DND-41 (cell line): Measurements from ENCODE around the gene NRG3.

Source experiments
- EZH2 ChIP-seq: IDR thresholded peaks from 3 replicates; pipeline ENCODE4 v1.6.1; 2012; ENCODE audit warnings: borderline replicate concordance, low read depth, mild to moderate bottlenecking, moderate library complexity, low read length, inconsistent platforms; ENCODE audit not compliant: severe bottlenecking
- TF ChIP-seq, protein P1 (sequence below): IDR thresholded peaks from 2 replicates; pipeline ENCODE4 v1.5.1; 2012; ENCODE audit warnings: borderline replicate concordance, low read length, moderate library complexity, mild to moderate bottlenecking; ENCODE audit not compliant: poor library complexity, severe bottlenecking; ENCODE audit errors: extremely low read depth

DNA sequence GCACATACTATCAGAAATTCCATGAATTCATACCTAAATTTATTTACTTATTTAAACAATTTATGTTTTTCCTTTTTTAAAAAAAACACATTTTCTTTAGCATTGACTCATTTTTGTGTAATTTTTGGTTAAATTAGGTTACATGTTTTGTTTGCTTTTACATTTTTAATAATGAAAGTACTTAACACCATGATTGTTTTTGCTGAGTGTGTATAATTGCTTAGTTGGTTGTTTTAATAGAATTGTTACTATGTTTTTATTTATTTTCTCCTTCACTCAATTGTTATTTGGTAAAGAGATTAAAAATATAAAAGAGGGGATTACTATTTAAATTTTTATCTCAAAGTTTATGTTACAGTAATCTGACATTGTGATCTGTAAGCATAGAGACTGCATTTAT is 508.4 kb downstream of the NRG3 start:
- TF ChIP-seq, protein P1, sequence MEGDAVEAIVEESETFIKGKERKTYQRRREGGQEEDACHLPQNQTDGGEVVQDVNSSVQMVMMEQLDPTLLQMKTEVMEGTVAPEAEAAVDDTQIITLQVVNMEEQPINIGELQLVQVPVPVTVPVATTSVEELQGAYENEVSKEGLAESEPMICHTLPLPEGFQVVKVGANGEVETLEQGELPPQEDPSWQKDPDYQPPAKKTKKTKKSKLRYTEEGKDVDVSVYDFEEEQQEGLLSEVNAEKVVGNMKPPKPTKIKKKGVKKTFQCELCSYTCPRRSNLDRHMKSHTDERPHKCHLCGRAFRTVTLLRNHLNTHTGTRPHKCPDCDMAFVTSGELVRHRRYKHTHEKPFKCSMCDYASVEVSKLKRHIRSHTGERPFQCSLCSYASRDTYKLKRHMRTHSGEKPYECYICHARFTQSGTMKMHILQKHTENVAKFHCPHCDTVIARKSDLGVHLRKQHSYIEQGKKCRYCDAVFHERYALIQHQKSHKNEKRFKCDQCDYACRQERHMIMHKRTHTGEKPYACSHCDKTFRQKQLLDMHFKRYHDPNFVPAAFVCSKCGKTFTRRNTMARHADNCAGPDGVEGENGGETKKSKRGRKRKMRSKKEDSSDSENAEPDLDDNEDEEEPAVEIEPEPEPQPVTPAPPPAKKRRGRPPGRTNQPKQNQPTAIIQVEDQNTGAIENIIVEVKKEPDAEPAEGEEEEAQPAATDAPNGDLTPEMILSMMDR = no peak
- TF ChIP-seq EZH2 = no peak
